GM23248 (cell line): ENCODE results near the gene SLX4IP.

Source experiments
- EZH2 ChIP-seq: fragments of 200-600 bp; sonication (generic); IDR thresholded peaks from 2 replicates; pipeline ENCODE4 v1.6.1; 2018; ENCODE audit warnings: antibody characterized with exemption, mild to moderate bottlenecking; ENCODE audit not compliant: insufficient read depth, poor library complexity, severe bottlenecking
- EZH2phosphoT487 ChIP-seq: fragments of 200-600 bp; sonication (generic); IDR thresholded peaks from 2 replicates; pipeline ENCODE4 v1.6.1; 2018; ENCODE audit warnings: antibody characterized with exemption, moderate library complexity, mild to moderate bottlenecking, low read depth; ENCODE audit not compliant: insufficient read depth

GRCh38 chr20:10632721-10633509, 197.8 kb downstream of the SLX4IP start:
- TF ChIP-seq EZH2 (no peak), EZH2phosphoT487 (no peak)
